ENCODE results near the gene GSG1.

Gene GSG1

GRCh38 chr12:13104409-13104808, 942 bp upstream of the GSG1 start:
- H3K36me3 Mint-ChIP-seq (ENCODE audit: low read depth): peaks cover 5% of the 10 kb centered on the region
- no peaks in the 10 kb centered on the region for H3K27me3 Mint-ChIP-seq (ENCODE audit: low read depth)
- H3K4me3 Mint-ChIP-seq: no peak overlapping the region
- H3K27ac Mint-ChIP-seq: peak overlapping the region in 1 of 3 experiments; percentile 91
- TF ChIP-seq CTCF (IDR thresholded peaks at IDR 0.05; ENCODE audit: unreplicated experiment in 3 of 3): no peak
- peaks cover 12% of the 10 kb centered on the region for H3K9me3 Mint-ChIP-seq
- peaks cover 32% of the 10 kb centered on the region for H3K4me1 Mint-ChIP-seq

GRCh38 chr12:13102461-13103195, 839 bp downstream of the GSG1 start:
- Mint-ChIP-seq H3K27ac (peak overlapping the region; percentile 87 to 96 (median 94)), H3K4me3 (peak overlapping the region; percentile 76 to 81 (median 78)), H3K9me3 (no peaks in the 10 kb centered on the region), H3K4me1 (peaks cover 49% of the 10 kb centered on the region), H3K36me3 (ENCODE audit: low read depth) (no peaks in the 10 kb centered on the region), H3K27me3 (ENCODE audit: low read depth) (no peaks in the 10 kb centered on the region)
- no peak for TF ChIP-seq CTCF (IDR thresholded peaks at IDR 0.05; ENCODE audit: unreplicated experiment in 3 of 3)

GRCh38 chr12:13101821-13102375, 1.6 kb downstream of the GSG1 start:
- no peaks in the 10 kb centered on the region for H3K27me3 Mint-ChIP-seq (ENCODE audit: low read depth)
- H3K27ac Mint-ChIP-seq: peak overlapping the region; percentile 87 to 96 (median 94)
- no peaks in the 10 kb centered on the region for H3K9me3 Mint-ChIP-seq
- peaks cover 57% of the 10 kb centered on the region for H3K4me1 Mint-ChIP-seq
- peak overlapping the region; percentile 76 to 81 (median 78) for H3K4me3 Mint-ChIP-seq
- no peaks in the 10 kb centered on the region for H3K36me3 Mint-ChIP-seq (ENCODE audit: low read depth)
- no peak for TF ChIP-seq CTCF (IDR thresholded peaks at IDR 0.05; ENCODE audit: unreplicated experiment in 3 of 3)

GRCh38 chr12:13100882-13101769, 2.3 kb downstream of the GSG1 start:
- TF ChIP-seq CTCF (IDR thresholded peaks at IDR 0.05; ENCODE audit: unreplicated experiment in 3 of 3): no peak
- H3K4me3 Mint-ChIP-seq: peak overlapping the region; percentile 76 to 86 (median 78)
- peak overlapping the region; percentile 96 to 98 (median 97) for H3K27ac Mint-ChIP-seq
- H3K36me3 Mint-ChIP-seq (ENCODE audit: low read depth): no peaks in the 10 kb centered on the region
- H3K9me3 Mint-ChIP-seq: no peaks in the 10 kb centered on the region
- H3K4me1 Mint-ChIP-seq: peaks cover 58% of the 10 kb centered on the region
- no peaks in the 10 kb centered on the region for H3K27me3 Mint-ChIP-seq (ENCODE audit: low read depth)

GRCh38 chr12:13100605-13100881, 2.9 kb downstream of the GSG1 start:
- H3K4me3 Mint-ChIP-seq: peak overlapping the region; percentile 76 to 86 (median 78)
- H3K36me3 Mint-ChIP-seq (ENCODE audit: low read depth): no peaks in the 10 kb centered on the region
- no peaks in the 10 kb centered on the region for H3K27me3 Mint-ChIP-seq (ENCODE audit: low read depth)
- no peaks in the 10 kb centered on the region for H3K9me3 Mint-ChIP-seq
- H3K27ac Mint-ChIP-seq: peak overlapping the region; percentile 96 to 98 (median 97)
- no peak for TF ChIP-seq CTCF (IDR thresholded peaks at IDR 0.05; ENCODE audit: unreplicated experiment in 3 of 3)
- peaks cover 62% of the 10 kb centered on the region for H3K4me1 Mint-ChIP-seq

Measured in nephron (organoid).